ENCODE measurements around the gene LMLN.
"Not testable (repeated sequence)": the region's sequence is repeated elsewhere in the genome, so short reads cannot be mapped to it uniquely, and the experiment has no call there.

Gene LMLN

GRCh38 chr3:198027045-198027798, 67.2 kb downstream of the LMLN start:
- no peak for DNase-seq

- DNase-seq, result no peak
Measured at GRCh38 chr3:198027799-198028390, 67.9 kb downstream of the LMLN start.

- DNase-seq, result no peak
Measured at GRCh38 chr3:198028718-198029117, 68.7 kb downstream of the LMLN start.

- DNase-seq, result no peak
Measured at GRCh38 chr3:198030125-198030524, 70.1 kb downstream of the LMLN start.

GRCh38 chr3:198030726-198031125, 70.7 kb downstream of the LMLN start:
- no peak for DNase-seq

DNA sequence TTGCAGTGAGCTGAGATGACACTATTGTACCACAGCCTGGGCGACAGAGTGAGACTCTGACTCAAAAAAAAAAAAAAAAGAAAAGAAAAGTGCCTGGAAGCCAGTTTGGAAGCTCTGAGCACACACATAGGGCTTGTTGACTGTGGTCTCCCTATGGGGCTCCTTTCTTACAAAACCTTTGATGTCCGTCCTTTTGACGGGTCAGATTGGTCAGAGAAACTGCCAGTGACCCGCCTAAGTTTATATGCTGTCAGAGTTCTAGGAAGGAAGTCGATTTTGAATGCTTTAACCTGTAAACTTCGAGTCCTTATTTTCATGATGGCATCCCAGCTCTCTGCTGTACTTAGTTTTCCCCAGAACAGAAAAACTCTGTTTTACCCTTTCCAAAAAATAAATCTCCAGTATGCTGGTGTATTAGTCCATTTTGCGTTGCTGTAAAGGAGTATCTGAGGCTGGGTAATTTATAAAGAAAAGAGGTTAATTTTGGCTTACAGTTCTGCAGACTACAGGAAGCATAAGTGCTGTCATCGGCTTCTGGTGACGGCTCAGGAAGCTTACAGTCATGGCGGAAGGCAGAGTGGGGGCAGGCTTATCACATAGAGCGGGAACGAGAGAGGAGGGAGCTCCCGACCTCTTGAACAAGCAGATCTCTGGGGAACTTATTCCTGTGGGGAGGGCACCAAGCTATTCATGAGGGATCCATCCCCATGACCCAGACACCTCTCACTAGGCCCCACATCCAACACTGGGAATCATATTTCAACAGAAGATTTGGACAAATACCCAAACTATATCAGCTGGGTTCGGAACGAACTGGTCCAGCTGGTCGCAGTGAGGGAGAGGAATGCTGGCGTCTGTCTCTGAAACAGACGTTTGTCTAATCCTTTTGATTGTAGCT, 72.3 kb downstream of the LMLN start:
- no peak for DNase-seq

DNA sequence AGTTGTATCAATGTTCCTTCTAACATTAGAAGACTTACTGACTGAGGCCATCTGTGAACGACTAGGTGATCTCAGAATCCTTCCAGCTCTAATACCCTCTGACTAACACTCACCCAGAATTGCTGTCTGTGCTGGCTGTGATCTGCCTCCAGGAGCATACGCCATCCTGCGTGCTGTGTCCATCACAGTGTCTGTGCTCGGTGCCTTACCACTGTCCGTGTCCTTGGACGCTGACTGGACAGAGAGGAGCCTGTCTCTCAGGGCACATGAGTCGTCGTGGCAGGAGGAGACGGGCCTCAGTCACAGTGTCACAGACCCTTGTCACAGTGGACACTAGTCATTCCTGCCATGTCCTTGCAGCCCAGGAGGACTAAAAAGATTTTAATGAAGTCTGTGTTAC, 83.1 kb downstream of the LMLN start:
- DNase-seq, result no peak

- DNase-seq, result no peak
Measured at GRCh38 chr3:198046120-198046857, 86.3 kb downstream of the LMLN start.

GRCh38 chr3:198048445-198048844, 88.4 kb downstream of the LMLN start:
- no peak for DNase-seq

GRCh38 chr3:198051836-198052235, 91.8 kb downstream of the LMLN start:
- no peak for DNase-seq

GRCh38 chr3:198053462-198053861, 93.4 kb downstream of the LMLN start:
- not testable (repeated sequence) for DNase-seq

DNA sequence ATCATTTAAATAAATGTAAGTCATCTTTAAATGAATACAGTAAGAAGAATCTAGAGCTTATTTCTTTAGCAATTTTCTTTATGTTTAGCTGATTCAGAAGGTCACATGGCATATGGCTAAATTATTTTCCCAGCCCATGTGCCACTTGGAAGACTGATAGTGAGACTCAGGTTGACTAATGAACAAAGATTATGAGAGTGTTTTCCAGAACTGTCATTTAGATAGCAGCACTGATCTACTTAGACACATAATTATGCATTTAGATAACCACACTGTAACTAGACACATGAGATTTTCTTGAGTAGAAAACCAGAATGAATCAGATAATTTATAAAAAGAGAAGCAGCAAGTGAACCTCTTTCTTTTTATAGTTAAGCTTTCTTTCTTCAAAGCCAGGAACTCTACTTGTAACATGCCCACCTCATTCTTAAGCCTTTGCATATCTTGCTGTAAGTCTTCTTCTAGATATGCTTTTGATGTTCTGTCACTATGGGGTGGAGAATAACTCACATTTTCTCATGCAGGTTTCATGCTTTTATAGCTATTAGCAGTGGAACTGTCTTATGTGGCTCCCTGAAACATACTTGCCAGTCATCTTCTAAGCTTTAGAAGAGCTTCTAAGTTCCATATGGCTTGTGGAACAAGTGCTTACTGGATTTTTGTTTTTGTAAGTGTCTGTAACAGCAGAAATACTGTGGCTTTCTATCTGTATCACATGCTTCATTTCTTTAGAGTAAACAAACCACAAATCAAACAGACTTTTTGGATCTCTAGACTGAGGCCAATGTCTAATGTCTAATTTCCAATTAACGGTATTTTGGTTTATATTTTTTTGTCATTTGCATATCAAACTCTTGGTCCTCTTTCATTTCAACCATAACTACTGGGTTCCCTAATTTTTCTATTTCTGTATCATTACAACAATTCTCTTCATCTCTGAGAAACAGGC, 101.4 kb downstream of the LMLN start:
- no peak for DNase-seq

- DNase-seq, result no peak
Measured at GRCh38 chr3:198062068-198062465, 102.0 kb downstream of the LMLN start.

- no peak for DNase-seq
Measured at GRCh38 chr3:198064420-198064819, 104.4 kb downstream of the LMLN start.

- DNase-seq, result no peak
Measured at GRCh38 chr3:198065897-198066296, 105.9 kb downstream of the LMLN start.

DNA sequence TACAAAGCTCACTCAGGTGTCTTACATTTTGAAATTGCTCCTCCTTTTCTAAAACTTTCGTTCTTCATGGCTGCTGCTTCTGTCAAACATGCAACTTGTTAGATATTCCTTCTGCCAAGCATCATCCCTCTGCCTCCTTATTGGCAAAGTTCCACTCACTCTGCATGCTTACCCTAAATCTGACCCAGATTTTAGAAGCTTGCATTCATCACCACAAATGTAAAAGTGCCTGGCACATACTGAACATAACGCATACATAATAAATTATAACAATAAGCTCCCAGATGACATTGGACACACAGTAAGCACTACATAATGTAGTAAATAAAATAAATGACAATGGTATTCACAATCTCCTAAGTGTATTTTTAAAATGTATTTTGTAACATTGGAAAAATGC, 107.4 kb downstream of the LMLN start:
- DNase-seq, result no peak

DNA sequence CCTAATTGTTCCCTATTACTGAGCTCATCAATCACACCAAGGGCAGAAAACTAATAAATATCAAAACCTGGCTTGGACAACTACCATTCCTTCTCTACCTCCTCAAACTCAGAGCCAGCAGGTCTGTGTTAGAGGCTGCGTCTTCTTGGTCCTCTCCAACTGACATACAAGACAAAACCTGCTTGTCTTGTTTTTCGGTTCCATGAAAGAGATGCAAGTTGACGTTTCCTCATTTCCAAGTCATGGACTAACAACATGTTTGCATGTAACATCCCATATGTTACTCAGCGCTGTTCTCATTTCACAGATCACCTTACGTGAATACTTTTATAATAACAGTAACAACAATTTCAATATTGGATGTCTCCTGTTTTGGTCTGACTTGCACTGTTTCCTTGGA, 110.9 kb downstream of the LMLN start:
- DNase-seq, result no peak

DNA sequence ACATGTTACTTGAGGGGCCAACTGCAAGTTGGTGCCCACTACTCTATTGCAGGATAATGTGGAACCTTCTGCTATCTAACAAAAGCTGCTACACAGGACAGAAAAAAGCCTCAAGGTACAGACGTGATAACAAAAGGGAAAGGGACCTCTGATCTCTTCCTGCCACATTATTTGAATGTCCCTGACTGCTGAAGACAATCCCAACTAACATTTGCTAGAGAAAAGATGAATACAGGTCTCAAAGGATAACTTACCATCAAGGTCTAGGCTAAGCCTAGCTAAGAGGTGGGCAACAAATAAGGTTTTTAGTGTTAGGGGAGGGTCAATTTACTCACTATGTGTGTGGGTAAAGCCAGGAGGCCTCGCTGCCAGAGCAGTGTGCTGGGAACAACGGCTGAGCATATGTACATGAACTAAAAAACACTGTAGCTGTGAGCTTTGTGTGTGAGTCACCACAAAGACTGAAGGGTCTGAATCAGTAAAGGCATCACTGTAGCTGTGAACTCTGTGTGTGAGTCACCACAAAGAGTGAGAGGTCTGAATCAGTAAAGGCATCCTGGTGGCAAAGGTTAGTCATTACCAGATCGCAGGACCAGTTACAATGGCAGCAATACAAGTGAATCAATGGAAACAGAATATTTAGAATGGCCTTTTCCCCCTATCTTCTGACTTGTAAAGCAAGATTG, 111.7 kb downstream of the LMLN start:
- DNase-seq, result no peak

DNA sequence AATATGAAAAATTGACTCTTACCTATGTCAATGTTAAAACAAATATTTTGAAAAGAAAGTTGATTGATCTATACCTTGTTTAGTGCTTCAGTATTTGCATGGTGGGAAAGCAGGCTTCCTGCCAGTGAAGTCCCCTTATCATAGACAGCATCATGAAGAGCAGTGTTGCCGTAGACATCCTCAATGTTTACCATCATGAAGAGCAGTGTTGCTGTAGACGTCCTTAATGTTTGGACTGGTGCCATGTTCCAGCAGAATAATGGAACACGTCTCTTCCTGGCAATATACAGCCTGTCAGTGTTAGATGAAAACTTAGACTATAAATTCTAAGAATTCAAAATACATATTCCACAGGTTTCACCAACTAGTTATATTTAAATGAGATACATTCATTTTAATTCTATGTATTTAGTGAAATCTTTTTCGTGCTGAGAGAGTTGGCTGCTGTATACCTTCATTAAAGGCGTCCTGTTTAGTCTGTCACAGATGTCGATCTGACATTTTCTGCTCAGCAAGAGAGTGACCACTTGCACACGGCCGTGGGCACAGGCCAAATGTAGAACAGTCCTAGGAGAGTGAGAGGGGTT, 116.8 kb downstream of the LMLN start:
- no peak for DNase-seq

GRCh38 chr3:198079771-198080520, 119.9 kb downstream of the LMLN start:
- DNase-seq, result no peak

Data from femur (tissue), 1 donor.